Measurements from ENCODE around the gene FUCA1.

GRCh38 chr1:23816361-23816760 is 51.7 kb downstream of the FUCA1 start:
- no peak for TF ChIP-seq EZH2 (IDR thresholded peaks at IDR 0.05)
- TF ChIP-seq CTCF (IDR thresholded peaks at IDR 0.05) = no peak
- TF ChIP-seq EZH2phosphoT487 (IDR thresholded peaks at IDR 0.05) = no peak

All from neural progenitor cell (in vitro differentiated cells).